IMR-90 (cell line): ENCODE results near the gene KLHL30. TPM values are rescaled to one million over a fixed set of nuclear protein-coding genes. Genes with fewer than 3 reads are reported as not detected.
A peak's percentile ranks its signal among the peaks of the same experiment; 100 is the strongest.

ENCODE experiments used
- ATAC-seq: fragments of 200-7000 bp; cut with Tn5 transposase; 2 replicates; pipeline ENCODE4 v1.9.1; 2020; ENCODE audit warnings: low read depth, mild to moderate bottlenecking, moderate library complexity
- BruUV-seq: library from RNA; stranded (reverse); fragments of 400-500 nt; replicated peaks from 2 replicates; lab custom pipeline; 2021; lab: Mats Ljungman, UMichigan
- CTCF ChIA-PET: fragments of 300-600 bp; formaldehyde crosslinking; extraction: SDS; loops from one replicate; lab custom pipeline; 2021; ENCODE audit warnings: antibody characterized with exemption; lab: Yijun Ruan, JAX
- POLR2A ChIA-PET: fragments of 300-600 bp; sonication (Branson Sonifier 250); formaldehyde crosslinking; loops from one replicate; lab custom pipeline; 2022; ENCODE audit warnings: antibody characterized with exemption; ENCODE audit not compliant: unreplicated experiment; lab: Charles Lee
- DNase-seq: peaks from one replicate; pipeline ENCODE4 v3.0.0; 2013
- H2AFZ ChIP-seq: replicated peaks from 2 replicates; pipeline ENCODE3; 2013; ENCODE audit warnings: low read length, mild to moderate bottlenecking; ENCODE audit not compliant: poor library complexity
- H2AK5ac ChIP-seq: 2 replicates; pipeline ENCODE4 v1.6.1; 2013; ENCODE audit warnings: low read depth, low read length, inconsistent platforms
- H2AK9ac ChIP-seq: replicated peaks from 2 replicates; pipeline ENCODE3; 2013; ENCODE audit warnings: mild to moderate bottlenecking, low read depth, low read length, moderate library complexity; ENCODE audit not compliant: poor library complexity
- H2BK120ac ChIP-seq: 2 replicates; pipeline ENCODE4 v1.6.1; 2013; ENCODE audit warnings: low read depth, low read length, inconsistent platforms
- H2BK15ac ChIP-seq: 3 replicates; pipeline ENCODE4 v1.6.1; 2013; ENCODE audit warnings: low read depth, low read length, inconsistent platforms
- H2BK20ac ChIP-seq: 2 replicates; pipeline ENCODE4 v1.6.1; 2013; ENCODE audit warnings: low read depth, mild to moderate bottlenecking, inconsistent platforms, low read length, moderate library complexity
- H2BK5ac ChIP-seq: 2 replicates; pipeline ENCODE4 v1.6.1; 2013; ENCODE audit warnings: mild to moderate bottlenecking, low read depth, low read length, inconsistent platforms; ENCODE audit not compliant: poor library complexity, severe bottlenecking
- H3K14ac ChIP-seq: replicated peaks from 2 replicates; pipeline ENCODE4 v1.6.1; 2013; ENCODE audit warnings: low read depth, low read length, inconsistent platforms
- H3K18ac ChIP-seq: 2 replicates; pipeline ENCODE4 v1.6.1; 2013; ENCODE audit warnings: low read depth, low read length, control low read depth
- H3K23ac ChIP-seq: 2 replicates; pipeline ENCODE4 v1.6.1; 2013; ENCODE audit warnings: low read depth, low read length, inconsistent platforms
- H3K27ac ChIP-seq: 2 replicates; pipeline ENCODE4 v1.5.1; 2013; ENCODE audit warnings: mild to moderate bottlenecking, control low read depth, low read length; ENCODE audit not compliant: insufficient read depth
- H3K27me3 ChIP-seq: 2 replicates; pipeline ENCODE4 v1.6.1; 2013; ENCODE audit warnings: low read length; ENCODE audit not compliant: control insufficient read depth, insufficient read depth
- H3K36me3 ChIP-seq: 2 replicates; pipeline ENCODE4 v1.6.1; 2013; ENCODE audit warnings: low read length, mixed read lengths; ENCODE audit not compliant: control insufficient read depth, insufficient read depth
- H3K4ac ChIP-seq: 2 replicates; pipeline ENCODE4 v1.6.1; 2013; ENCODE audit warnings: low read depth, low read length, inconsistent platforms
- H3K4me1 ChIP-seq: 2 replicates; pipeline ENCODE4 v1.6.1; 2013; ENCODE audit warnings: low read length, mixed read lengths; ENCODE audit not compliant: control insufficient read depth, insufficient read depth
- H3K4me2 ChIP-seq: 2 replicates; pipeline ENCODE4 v1.6.1; 2013; ENCODE audit warnings: low read depth, mild to moderate bottlenecking, control low read depth, low read length, moderate library complexity
- H3K4me3 ChIP-seq: 2 replicates; pipeline ENCODE4 v1.5.1; 2013; ENCODE audit warnings: low read depth, mild to moderate bottlenecking, control low read depth, low read length, moderate library complexity; ENCODE audit not compliant: insufficient read depth
- H3K56ac ChIP-seq: 2 replicates; pipeline ENCODE4 v1.6.1; 2013; ENCODE audit warnings: low read length, inconsistent platforms; ENCODE audit not compliant: insufficient read depth; ENCODE audit errors: extremely low read depth
- H3K79me1 ChIP-seq, 2 experiments: 2 replicates each; pipeline ENCODE4 v1.6.1; 2013; ENCODE audit warnings: low read length in 2 of 2, inconsistent platforms in 1 of 2, low read depth in 1 of 2
- H3K9ac ChIP-seq: 2 replicates; pipeline ENCODE4 v1.6.1; 2013; ENCODE audit warnings: low read depth, low read length, control low read depth
- H3K9me1 ChIP-seq: 2 replicates; pipeline ENCODE4 v1.6.1; 2013; ENCODE audit warnings: low read length, inconsistent platforms; ENCODE audit not compliant: insufficient read depth
- H3K9me3 ChIP-seq: 2 replicates; pipeline ENCODE4 v1.6.1; 2013; ENCODE audit warnings: low read length; ENCODE audit not compliant: control insufficient read depth, insufficient read depth
- H4K20me1 ChIP-seq: 2 replicates; pipeline ENCODE4 v1.6.1; 2013; ENCODE audit warnings: low read length, inconsistent platforms; ENCODE audit not compliant: insufficient read depth
- H4K5ac ChIP-seq: 2 replicates; pipeline ENCODE4 v1.6.1; 2013; ENCODE audit warnings: mild to moderate bottlenecking, low read depth, low read length, control low read depth
- H4K8ac ChIP-seq, 2 experiments: 2 replicates each; pipeline ENCODE4 v1.6.1; 2013; ENCODE audit warnings: low read depth in 2 of 2, low read length in 2 of 2, control low read depth in 1 of 2, inconsistent platforms in 1 of 2
- H4K91ac ChIP-seq: 2 replicates; pipeline ENCODE4 v1.6.1; 2013; ENCODE audit warnings: low read depth, low read length, inconsistent platforms; ENCODE audit not compliant: insufficient read depth
- CHD1 ChIP-seq: IDR thresholded peaks from 2 replicates; pipeline ENCODE4 v1.6.1; 2012; ENCODE audit warnings: low read depth, low read length, improper control_type of control experiment
- FOS ChIP-seq: fragments of 150-350 bp; IDR thresholded peaks from 2 replicates; pipeline ENCODE4 v1.6.1; 2016; ENCODE audit warnings: low read depth, low read length
- MAZ ChIP-seq: IDR thresholded peaks from 2 replicates; pipeline ENCODE4 v1.6.1; 2012; ENCODE audit warnings: low read depth, mild to moderate bottlenecking, low read length, improper control_type of control experiment, moderate library complexity, borderline replicate concordance
- MXI1 ChIP-seq: IDR thresholded peaks from 2 replicates; pipeline ENCODE4 v1.6.1; 2012; ENCODE audit warnings: low read depth, mild to moderate bottlenecking, low read length, moderate library complexity, borderline replicate concordance
- POLR2A ChIP-seq: IDR thresholded peaks from 2 replicates; pipeline ENCODE4 v1.6.1; 2012; ENCODE audit warnings: mild to moderate bottlenecking, low read depth, low read length
- WGBS, 2 experiments: methylation state at CpG; one replicate each; pipeline versions ENCODE4 v1.1.5 to v1.1.7; 2013; ENCODE audit warnings: missing lambda C conversion rate in 2 of 2; ENCODE audit not compliant: insufficient read length in 1 of 2; ENCODE audit errors: extremely low coverage in 2 of 2; 5-methylcytosine and 5-hydroxymethylcytosine counted together
- dilution Hi-C: fragments of 300-500 bp; cut with HindIII; formaldehyde crosslinking; loops from one replicate; pipeline ENCODE4 v1.14.3; 2018; ENCODE audit warnings: low sequenced_read_pairs; ENCODE audit not compliant: unreplicated experiment
- in situ Hi-C: fragments of 300-500 bp; cut with MboI; formaldehyde crosslinking; loops from 3 replicates; pipeline ENCODE4 v1.14.3; 2019; ENCODE audit warnings: low sequenced_read_pairs, inconsistent platforms, mixed read lengths
- intact Hi-C: fragments of 100-400 bp; cut with micrococcal nuclease; formaldehyde crosslinking; loops from 2 replicates; pipeline ENCODE4 v1.10.0; 2022
- polyA plus RNA-seq, 3 experiments: library from polyadenylated mRNA; depleted of rRNA; stranded (reverse); fragments of >200 nt; gene quantifications; 2 replicates each; pipeline ENCODE4 v1.2.3, GENCODE V29; 2012; ENCODE audit warnings: low replicate concordance in 1 of 3
- total RNA-seq: library from RNA; depleted of rRNA; stranded (reverse); fragments of >200 nt; gene quantifications from 2 replicates; pipeline ENCODE4 v1.2.3, GENCODE V29; 2012
- TF ChIP-seq, protein P1 (sequence below): conservative IDR thresholded peaks from 2 replicates; pipeline ENCODE4 v1.5.1; 2012; ENCODE audit warnings: mild to moderate bottlenecking, low read depth, low read length, improper control_type of control experiment

The KLHL30 gene
- total and polyA plus RNA-seq, 2 of the 4 experiments (the other 2 are of a cell fraction) = under 0.01 to 0.03 TPM

DNA sequence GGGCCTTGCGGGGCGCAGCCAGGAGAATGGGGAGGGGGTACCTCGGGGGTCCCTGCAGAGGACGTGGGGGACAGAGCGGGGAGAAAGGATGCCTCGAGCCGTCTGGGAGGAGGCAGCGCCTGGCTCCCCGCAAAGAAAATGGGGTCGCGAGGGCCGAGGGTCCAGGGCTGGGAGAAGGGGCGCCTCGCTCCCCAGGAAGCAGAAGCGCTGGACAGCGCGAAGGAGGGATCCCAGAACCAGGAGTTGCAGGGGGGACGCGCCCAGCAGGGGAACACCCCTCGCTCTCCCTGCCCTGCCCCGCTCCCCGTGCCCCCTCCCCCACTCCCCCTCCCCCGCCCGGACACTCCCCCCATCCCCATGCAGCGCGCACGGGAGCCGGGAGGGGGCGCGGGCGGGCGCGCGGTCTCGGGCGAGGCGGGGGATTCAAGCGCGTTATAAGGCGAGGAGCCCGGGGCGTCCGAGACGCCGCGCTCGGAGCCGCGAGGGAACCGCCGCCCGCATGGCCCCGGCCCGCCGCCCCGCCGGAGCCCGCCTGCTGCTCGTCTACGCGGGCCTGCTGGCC lies 20.1 kb downstream of the KLHL30 start, which contains the start of gene ERFE:
ERFE (plus strand) TSS at position 462 of the 562 bp plus-strand sequence; CDS start at position 500, 38 bp downstream.
- 0 out of 2 replicates have a peak, but pooled peaks cover 7% of the 10 kb centered on the region for H3K9me1 ChIP-seq
- H4K20me1 ChIP-seq = no peaks in the 10 kb centered on the region
- in situ Hi-C loops (no loop called here), dilution Hi-C loops (no loop called here), intact Hi-C loops (no loop called here)
- H3K9ac ChIP-seq = peak within 1 kb of the TSS; percentile 32; the same call in 1 of the 2 replicates
- H2BK5ac ChIP-seq = no peak within 1 kb of the TSS
- H2BK120ac ChIP-seq = 0 out of 2 replicates have a peak within 1 kb of the TSS, but pooled peaks have one; percentile 5
- H3K36me3 ChIP-seq = no peaks in the 10 kb centered on the region
- ChIA-PET CTCF (interaction anchor here (0.6 kb wide), 1 partner anchor 82 kb away, joined by 3 read pairs; no protein-coding TSS in a partner anchor), POLR2A (no interaction called here)
- peak within 1 kb of the TSS; percentile 80 for H3K4me2 ChIP-seq
- no peak within 1 kb of the TSS for H3K56ac ChIP-seq
- no peak within 1 kb of the TSS; the same call in 1 of the 2 replicates for H3K27ac ChIP-seq
- H3K18ac ChIP-seq = no peak within 1 kb of the TSS
- BruUV-seq = no TSS peak
- H3K4ac ChIP-seq = peak within 1 kb of the TSS; percentile 9
- peak; percentile 85 for ATAC-seq
- H3K14ac ChIP-seq = 0 out of 2 replicates have a peak within 1 kb of the TSS, but pooled peaks have one; percentile 0
- no peaks in the 10 kb centered on the region; a peak in 1 of 4 replicates for H3K79me1 ChIP-seq
- H3K9me3 ChIP-seq = no peaks in the 10 kb centered on the region
- TF ChIP-seq CHD1 (no peak), MXI1 (peak; percentile 80), MAZ (peak; percentile 68; the same call in 1 of the 2 replicates), FOS (no peak), POLR2A (0 out of 2 replicates have a peak, but pooled peaks have one; percentile 32)
- TF ChIP-seq, protein P1, sequence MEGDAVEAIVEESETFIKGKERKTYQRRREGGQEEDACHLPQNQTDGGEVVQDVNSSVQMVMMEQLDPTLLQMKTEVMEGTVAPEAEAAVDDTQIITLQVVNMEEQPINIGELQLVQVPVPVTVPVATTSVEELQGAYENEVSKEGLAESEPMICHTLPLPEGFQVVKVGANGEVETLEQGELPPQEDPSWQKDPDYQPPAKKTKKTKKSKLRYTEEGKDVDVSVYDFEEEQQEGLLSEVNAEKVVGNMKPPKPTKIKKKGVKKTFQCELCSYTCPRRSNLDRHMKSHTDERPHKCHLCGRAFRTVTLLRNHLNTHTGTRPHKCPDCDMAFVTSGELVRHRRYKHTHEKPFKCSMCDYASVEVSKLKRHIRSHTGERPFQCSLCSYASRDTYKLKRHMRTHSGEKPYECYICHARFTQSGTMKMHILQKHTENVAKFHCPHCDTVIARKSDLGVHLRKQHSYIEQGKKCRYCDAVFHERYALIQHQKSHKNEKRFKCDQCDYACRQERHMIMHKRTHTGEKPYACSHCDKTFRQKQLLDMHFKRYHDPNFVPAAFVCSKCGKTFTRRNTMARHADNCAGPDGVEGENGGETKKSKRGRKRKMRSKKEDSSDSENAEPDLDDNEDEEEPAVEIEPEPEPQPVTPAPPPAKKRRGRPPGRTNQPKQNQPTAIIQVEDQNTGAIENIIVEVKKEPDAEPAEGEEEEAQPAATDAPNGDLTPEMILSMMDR = peak; percentile 54
- H4K5ac ChIP-seq = no peak within 1 kb of the TSS
- H3K4me3 ChIP-seq = peak within 1 kb of the TSS; percentile 44
- no peak within 1 kb of the TSS; the same call in 2 of the 3 replicates for H2BK15ac ChIP-seq
- H4K91ac ChIP-seq = no peak within 1 kb of the TSS
- 7% methylated on average over 10 of the region's 61 CpGs; no CpG with 5 or more reads in 1 of the 2 experiments for WGBS, 2 experiments
- H2BK20ac ChIP-seq = no peak within 1 kb of the TSS
- H2AFZ ChIP-seq = peak within 1 kb of the TSS; percentile 87
- peaks cover 18% of the 10 kb centered on the region for H3K4me1 ChIP-seq
- H2AK5ac ChIP-seq = peak within 1 kb of the TSS; percentile 47
- DNase-seq = peak; percentile 33
- peaks cover 2% of the 10 kb centered on the region; the same call in 1 of the 2 replicates for H3K27me3 ChIP-seq
- H3K23ac ChIP-seq = no peak within 1 kb of the TSS
- H2AK9ac ChIP-seq = peak within 1 kb of the TSS; percentile 59
- peak within 1 kb of the TSS in 1 of 2 experiments; percentile 40; a peak in 1 of 4 replicates for H4K8ac ChIP-seq
